Astrocyte (in vitro differentiated cells and primary cell): ENCODE results near the gene ARID5B. TPM values are rescaled to one million over a fixed set of nuclear protein-coding genes. Genes with fewer than 3 reads are reported as not detected.

Experiments
- DNase-seq: peaks from one replicate; pipeline ENCODE4 v3.0.0-alpha.2; 2010; ENCODE audit warnings: low read depth
- FAIRE-seq: peaks from 2 replicates; lab custom pipeline; 2011; peaks lifted over from hg19 to GRCh38; lab: Jason Lieb, UNC
- H2AFZ ChIP-seq: 2 replicates; pipeline ENCODE4 v1.6.0; 2012; ENCODE audit warnings: low read depth, low read length, inconsistent platforms
- H3K27ac ChIP-seq: 2 replicates; pipeline ENCODE4 v1.5.1; 2011; ENCODE audit warnings: low read depth, low read length, inconsistent platforms
- H3K27me3 ChIP-seq: 2 replicates; pipeline ENCODE4 v1.6.0; 2011; ENCODE audit warnings: low read length, inconsistent platforms; ENCODE audit not compliant: insufficient read depth
- H3K36me3 ChIP-seq: 2 replicates; pipeline ENCODE4 v1.5.1; 2011; ENCODE audit warnings: low read length, inconsistent platforms; ENCODE audit not compliant: insufficient read depth
- H3K4me1 ChIP-seq: 2 replicates; pipeline ENCODE4 v1.5.1; 2011; ENCODE audit warnings: low read length, inconsistent platforms; ENCODE audit not compliant: insufficient read depth
- H3K4me2 ChIP-seq: 2 replicates; pipeline ENCODE4 v1.6.0; 2012; ENCODE audit warnings: low read length, inconsistent platforms
- H3K4me3 ChIP-seq: 2 replicates; pipeline ENCODE4 v1.5.1; 2011; ENCODE audit warnings: low read depth, mild to moderate bottlenecking, low read length, inconsistent platforms; ENCODE audit not compliant: insufficient read depth
- H3K79me2 ChIP-seq: 2 replicates; pipeline ENCODE4 v1.6.0; 2012; ENCODE audit warnings: mild to moderate bottlenecking, low read length, inconsistent platforms; ENCODE audit not compliant: insufficient read depth
- H3K9ac ChIP-seq: 2 replicates; pipeline ENCODE4 v1.6.0; 2012; ENCODE audit warnings: mild to moderate bottlenecking, low read length, inconsistent platforms
- H3K9me3 ChIP-seq: 2 replicates; pipeline ENCODE4 v1.5.1; 2012; ENCODE audit warnings: low read depth, mild to moderate bottlenecking, low read length, inconsistent platforms; ENCODE audit not compliant: insufficient read depth
- H4K20me1 ChIP-seq: 2 replicates; pipeline ENCODE4 v1.6.0; 2012; ENCODE audit warnings: low read length, inconsistent platforms; ENCODE audit not compliant: insufficient read depth
- H3K27ac Mint-ChIP-seq: one replicate; pipeline ENCODE4 v1.8.0; 2021; ENCODE audit warnings: mild to moderate bottlenecking, mixed read lengths; ENCODE audit not compliant: unreplicated experiment
- H3K27me3 Mint-ChIP-seq: one replicate; pipeline ENCODE4 v1.8.0; 2021; ENCODE audit warnings: low read depth, mixed read lengths; ENCODE audit not compliant: unreplicated experiment
- H3K36me3 Mint-ChIP-seq: one replicate; pipeline ENCODE4 v1.8.0; 2021; ENCODE audit warnings: low read depth, mixed read lengths; ENCODE audit not compliant: unreplicated experiment
- H3K4me1 Mint-ChIP-seq: one replicate; pipeline ENCODE4 v1.8.0; 2021; ENCODE audit warnings: low read depth, mixed read lengths; ENCODE audit not compliant: unreplicated experiment
- H3K4me3 Mint-ChIP-seq: one replicate; pipeline ENCODE4 v1.8.0; 2021; ENCODE audit warnings: mild to moderate bottlenecking, moderate library complexity, mixed read lengths; ENCODE audit not compliant: unreplicated experiment
- H3K9me3 Mint-ChIP-seq: one replicate; pipeline ENCODE4 v1.8.0; 2021; ENCODE audit warnings: mild to moderate bottlenecking, mixed read lengths; ENCODE audit not compliant: unreplicated experiment
- CTCF ChIP-seq: IDR thresholded peaks from 2 replicates; pipeline ENCODE4 v1.5.1; 2011; ENCODE audit warnings: low read depth, mild to moderate bottlenecking, inconsistent platforms, low read length, moderate library complexity; ENCODE audit not compliant: insufficient read depth
- EZH2 ChIP-seq: IDR thresholded peaks from 2 replicates; pipeline ENCODE4 v1.6.1; 2012; ENCODE audit warnings: mild to moderate bottlenecking, low read length, inconsistent platforms; ENCODE audit not compliant: insufficient read depth
- total RNA-seq: library from RNA; stranded (reverse); gene quantifications from 2 replicates; pipeline ENCODE4 v1.2.1, GENCODE V29; 2021

The ARID5B gene
- total RNA-seq, 1 donor from 2014 or later, result 66.0 TPM

GRCh38 chr10:62127975-62128374, 226.5 kb downstream of the ARID5B start:
- Histone ChIP-seq H3K9ac (no peak overlapping the region), H3K79me2 (no peaks in the 10 kb centered on the region), H4K20me1 (no peaks in the 10 kb centered on the region), H3K9me3 (no peaks in the 10 kb centered on the region), H3K4me2 (no peak overlapping the region), H3K27ac (no peak overlapping the region), H2AFZ (no peak overlapping the region), H3K27me3 (no peaks in the 10 kb centered on the region), H3K4me1 (peaks cover 8% of the 10 kb centered on the region), H3K4me3 (no peak overlapping the region), H3K36me3 (no peaks in the 10 kb centered on the region)
- DNase-seq, result no peak
- Mint-ChIP-seq H3K27ac (no peak overlapping the region), H3K9me3 (peaks cover 18% of the 10 kb centered on the region), H3K36me3 (peaks cover 6% of the 10 kb centered on the region), H3K4me1 (peaks cover 2% of the 10 kb centered on the region), H3K4me3 (no peak overlapping the region), H3K27me3 (no peaks in the 10 kb centered on the region)
- no peak for FAIRE-seq
- TF ChIP-seq EZH2, result no peak
- no peak for TF ChIP-seq CTCF

GRCh38 chr10:62130948-62131347, 229.4 kb downstream of the ARID5B start:
- H3K79me2 ChIP-seq, result no peaks in the 10 kb centered on the region
- DNase-seq (peak; percentile 95), FAIRE-seq (peak; percentile 99)
- no peaks in the 10 kb centered on the region for H4K20me1 ChIP-seq
- Mint-ChIP-seq H3K27me3 (no peaks in the 10 kb centered on the region), H3K9me3 (peaks cover 8% of the 10 kb centered on the region), H3K27ac (no peak overlapping the region), H3K4me1 (peaks cover 2% of the 10 kb centered on the region), H3K4me3 (no peak overlapping the region), H3K36me3 (peaks cover 4% of the 10 kb centered on the region)
- H3K36me3 ChIP-seq, result no peaks in the 10 kb centered on the region
- H2AFZ ChIP-seq, result peak overlapping the region; percentile 31
- no peak overlapping the region for H3K27ac ChIP-seq
- H3K9ac ChIP-seq, result no peak overlapping the region
- TF ChIP-seq EZH2 (no peak), CTCF (no peak)
- H3K4me1 ChIP-seq, result peaks cover 8% of the 10 kb centered on the region
- H3K27me3 ChIP-seq, result no peaks in the 10 kb centered on the region
- H3K4me2 ChIP-seq, result peak overlapping the region; percentile 34
- no peaks in the 10 kb centered on the region for H3K9me3 ChIP-seq
- H3K4me3 ChIP-seq, result no peak overlapping the region

GRCh38 chr10:62131724-62132123, 230.2 kb downstream of the ARID5B start:
- H3K4me1 ChIP-seq, result peaks cover 8% of the 10 kb centered on the region
- no peak overlapping the region for H3K4me2 ChIP-seq
- Mint-ChIP-seq H3K4me1 (peaks cover 2% of the 10 kb centered on the region), H3K9me3 (peaks cover 8% of the 10 kb centered on the region), H3K4me3 (no peak overlapping the region), H3K27ac (no peak overlapping the region), H3K36me3 (peaks cover 4% of the 10 kb centered on the region), H3K27me3 (no peaks in the 10 kb centered on the region)
- no peaks in the 10 kb centered on the region for H3K27me3 ChIP-seq
- H3K9me3 ChIP-seq, result no peaks in the 10 kb centered on the region
- FAIRE-seq (no peak), DNase-seq (no peak)
- H4K20me1 ChIP-seq, result no peaks in the 10 kb centered on the region
- no peak overlapping the region for H3K9ac ChIP-seq
- H3K79me2 ChIP-seq, result no peaks in the 10 kb centered on the region
- no peak for TF ChIP-seq EZH2
- no peak for TF ChIP-seq CTCF
- H2AFZ ChIP-seq, result no peak overlapping the region
- H3K36me3 ChIP-seq, result no peaks in the 10 kb centered on the region
- no peak overlapping the region for H3K27ac ChIP-seq
- H3K4me3 ChIP-seq, result no peak overlapping the region
